Mesothelial cell of epicardium (in vitro differentiated cells): Measurements from ENCODE around the gene PHF21A. TPM values are rescaled to one million over a fixed set of nuclear protein-coding genes. Genes with fewer than 3 reads are reported as not detected.

Experiments
- DNase-seq, 2 experiments: peaks; one replicate each; pipeline ENCODE4 v3.0.0; 2021; ENCODE audit warnings: low spot score in 2 of 2; ENCODE audit not compliant: unreplicated experiment in 2 of 2
- H3K27ac Mint-ChIP-seq: 2 replicates; pipeline ENCODE4 v1.8.0; 2021; ENCODE audit warnings: mixed read lengths
- H3K27me3 Mint-ChIP-seq: 2 replicates; pipeline ENCODE4 v1.8.0; 2021; ENCODE audit warnings: low read depth, mixed read lengths
- H3K36me3 Mint-ChIP-seq: 2 replicates; pipeline ENCODE4 v1.8.0; 2021; ENCODE audit warnings: mixed read lengths
- H3K4me1 Mint-ChIP-seq: 2 replicates; pipeline ENCODE4 v1.8.0; 2021; ENCODE audit warnings: mixed read lengths
- H3K4me3 Mint-ChIP-seq: 2 replicates; pipeline ENCODE4 v1.8.0; 2021; ENCODE audit warnings: mild to moderate bottlenecking, moderate library complexity, mixed read lengths
- H3K9me3 Mint-ChIP-seq: 2 replicates; pipeline ENCODE4 v1.8.0; 2021; ENCODE audit warnings: mixed read lengths
- CTCF ChIP-seq: fragments of 200-600 bp; sonication (generic); IDR thresholded peaks from one replicate; pipeline ENCODE4 v1.5.0; 2021; ENCODE audit warnings: antibody characterized with exemption; ENCODE audit not compliant: unreplicated experiment
- total RNA-seq: library from RNA; stranded (reverse); gene quantifications from 3 replicates; pipeline ENCODE4 v1.2.1, GENCODE V29; 2021

The PHF21A gene
- total RNA-seq, 1 donor from 2014 or later, result 106 TPM

- H3K36me3 Mint-ChIP-seq, result no peaks in the 10 kb centered on the region
- TF ChIP-seq CTCF, result no peak
- H3K4me3 Mint-ChIP-seq, result no peak overlapping the region
- no peak for DNase-seq
- H3K27me3 Mint-ChIP-seq, result no peaks in the 10 kb centered on the region
- no peaks in the 10 kb centered on the region for H3K9me3 Mint-ChIP-seq
- H3K4me1 Mint-ChIP-seq, result peaks cover 36% of the 10 kb centered on the region
- H3K27ac Mint-ChIP-seq, result peak overlapping the region; percentile 95
Observed at GRCh38 chr11:46099963-46100316, 21.3 kb downstream of the PHF21A start.

- Mint-ChIP-seq H3K9me3 (no peaks in the 10 kb centered on the region), H3K36me3 (peaks cover 9% of the 10 kb centered on the region), H3K27ac (no peak overlapping the region), H3K4me1 (no peaks in the 10 kb centered on the region), H3K4me3 (no peak overlapping the region), H3K27me3 (no peaks in the 10 kb centered on the region)
- TF ChIP-seq CTCF, result no peak
- no peak for DNase-seq
Observed at GRCh38 chr11:46090375-46090774, 30.9 kb downstream of the PHF21A start.

- H3K4me1 Mint-ChIP-seq, result no peaks in the 10 kb centered on the region
- TF ChIP-seq CTCF, result no peak
Observed at GRCh38 chr11:46079662-46080061, 41.6 kb downstream of the PHF21A start.

GRCh38 chr11:46075928-46076327 is 45.3 kb downstream of the PHF21A start:
- no peak overlapping the region for H3K4me3 Mint-ChIP-seq
- no peaks in the 10 kb centered on the region for H3K9me3 Mint-ChIP-seq
- H3K27ac Mint-ChIP-seq, result no peak overlapping the region
- H3K27me3 Mint-ChIP-seq, result no peaks in the 10 kb centered on the region
- no peaks in the 10 kb centered on the region for H3K4me1 Mint-ChIP-seq
- peaks cover 23% of the 10 kb centered on the region for H3K36me3 Mint-ChIP-seq
- DNase-seq, result no peak
- no peak for TF ChIP-seq CTCF

More at GRCh38 chr11:46079662-46080061, 41.6 kb downstream of the PHF21A start:
- Mint-ChIP-seq H3K27me3 (no peaks in the 10 kb centered on the region), H3K36me3 (peaks cover 28% of the 10 kb centered on the region), H3K27ac (no peak overlapping the region), H3K4me3 (no peak overlapping the region), H3K9me3 (no peaks in the 10 kb centered on the region)
- DNase-seq, result no peak

- H3K4me3 Mint-ChIP-seq, result no peak overlapping the region
- peak overlapping the region; percentile 4 for H3K27ac Mint-ChIP-seq
- no peaks in the 10 kb centered on the region for H3K9me3 Mint-ChIP-seq
- H3K27me3 Mint-ChIP-seq, result no peaks in the 10 kb centered on the region
- no peak for DNase-seq
- no peak for TF ChIP-seq CTCF
- H3K4me1 Mint-ChIP-seq, result no peaks in the 10 kb centered on the region
- H3K36me3 Mint-ChIP-seq, result peaks cover 24% of the 10 kb centered on the region
Observed at GRCh38 chr11:46075168-46075567, 46.1 kb downstream of the PHF21A start.

GRCh38 chr11:46073632-46074031 is 47.6 kb downstream of the PHF21A start:
- no peaks in the 10 kb centered on the region for H3K4me1 Mint-ChIP-seq
- H3K27ac Mint-ChIP-seq, result no peak overlapping the region
- H3K9me3 Mint-ChIP-seq, result no peaks in the 10 kb centered on the region
- peaks cover 23% of the 10 kb centered on the region for H3K36me3 Mint-ChIP-seq
- no peaks in the 10 kb centered on the region for H3K27me3 Mint-ChIP-seq
- TF ChIP-seq CTCF, result no peak
- H3K4me3 Mint-ChIP-seq, result no peak overlapping the region
- DNase-seq, result no peak
